SK-N-SH treated with all-trans-retinoic acid at 6 μM for 48 hours (cell line): ENCODE data around the gene RSKR.

Source experiments
- ATAC-seq: fragments of 200-7000 bp; cut with Tn5 transposase; 3 replicates; pipeline ENCODE4 v1.9.1; 2020; ENCODE audit warnings: mild to moderate bottlenecking, moderate library complexity
- ARNTL ChIP-seq: fragments of 450-650 bp; formaldehyde crosslinking; IDR thresholded peaks from 2 replicates; pipeline ENCODE4 v1.5.0; 2020; ENCODE audit warnings: low read depth, mild to moderate bottlenecking, moderate library complexity, borderline replicate concordance
- BACH2 ChIP-seq: fragments of 250-450 bp; sonication (Bioruptor Pico); IDR thresholded peaks from 2 replicates; pipeline ENCODE4 v1.9.0; 2021; ENCODE audit warnings: mild to moderate bottlenecking, borderline replicate concordance
- CSDC2 ChIP-seq: fragments of 250-450 bp; sonication (Bioruptor Pico); IDR thresholded peaks from 2 replicates; pipeline ENCODE4 v1.5.0; 2020; ENCODE audit warnings: mild to moderate bottlenecking, moderate library complexity
- ESRRG ChIP-seq: fragments of 250-450 bp; sonication (Bioruptor Pico); IDR thresholded peaks from 2 replicates; pipeline ENCODE4 v1.6.1; 2021; ENCODE audit warnings: mild to moderate bottlenecking
- GLIS3 ChIP-seq: fragments of 250-450 bp; sonication (Bioruptor Pico); IDR thresholded peaks from 2 replicates; pipeline ENCODE4 v1.5.0; 2020; ENCODE audit warnings: mild to moderate bottlenecking, moderate library complexity
- ISL1 ChIP-seq: fragments of 250-450 bp; sonication (Bioruptor Pico); IDR thresholded peaks from 2 replicates; pipeline ENCODE4 v2.1.2; 2022; ENCODE audit warnings: mild to moderate bottlenecking, moderate library complexity
- OSR1 ChIP-seq: fragments of 250-450 bp; sonication (Bioruptor Pico); IDR thresholded peaks from 2 replicates; pipeline ENCODE4 v1.8.0; 2022; ENCODE audit warnings: moderate library complexity, mild to moderate bottlenecking, inconsistent platforms
- PPARA ChIP-seq: fragments of 250-450 bp; sonication (Bioruptor Pico); IDR thresholded peaks from 2 replicates; pipeline ENCODE4 v1.5.0; 2020; ENCODE audit warnings: mild to moderate bottlenecking, borderline replicate concordance
- RARB ChIP-seq: fragments of 250-450 bp; sonication (Bioruptor Pico); IDR thresholded peaks from 2 replicates; pipeline ENCODE4 v1.8.0; 2021; ENCODE audit warnings: mild to moderate bottlenecking, moderate library complexity
- SNAI2 ChIP-seq: fragments of 250-450 bp; sonication (Bioruptor Pico); IDR thresholded peaks from 2 replicates; pipeline ENCODE4 v1.5.0; 2020; ENCODE audit warnings: mild to moderate bottlenecking, moderate library complexity
- TOX ChIP-seq: fragments of 250-450 bp; sonication (Bioruptor Pico); IDR thresholded peaks from 2 replicates; pipeline ENCODE4 v1.8.0; 2021; ENCODE audit warnings: mild to moderate bottlenecking, moderate library complexity, borderline replicate concordance
- ZC3H10 ChIP-seq: fragments of 250-450 bp; sonication (Bioruptor Pico); IDR thresholded peaks from 2 replicates; pipeline ENCODE4 v1.5.1; 2021; ENCODE audit warnings: mild to moderate bottlenecking, moderate library complexity
- ZFP3 ChIP-seq: fragments of 250-450 bp; sonication (Bioruptor Pico); IDR thresholded peaks from 2 replicates; pipeline ENCODE4 v1.5.0; 2020; ENCODE audit warnings: mild to moderate bottlenecking, moderate library complexity
- ZFP30 ChIP-seq: fragments of 450-650 bp; formaldehyde crosslinking; IDR thresholded peaks from 2 replicates; pipeline ENCODE4 v1.5.0; 2022; ENCODE audit warnings: mild to moderate bottlenecking, moderate library complexity
- ZNF565 ChIP-seq: fragments of 450-650 bp; formaldehyde crosslinking; conservative IDR thresholded peaks from 2 replicates; pipeline ENCODE4 v1.5.0; 2020; ENCODE audit warnings: low read depth, mild to moderate bottlenecking, moderate library complexity
- ZNF70 ChIP-seq: fragments of 450-650 bp; formaldehyde crosslinking; IDR thresholded peaks from 2 replicates; pipeline ENCODE4 v1.5.0; 2020; ENCODE audit warnings: mild to moderate bottlenecking, moderate library complexity
- ZNF8 ChIP-seq: fragments of 450-650 bp; formaldehyde crosslinking; IDR thresholded peaks from 2 replicates; pipeline ENCODE4 v1.5.0; 2020; ENCODE audit warnings: mild to moderate bottlenecking, moderate library complexity
- TF ChIP-seq, protein P1 (sequence below): fragments of 250-450 bp; sonication (Bioruptor Pico); IDR thresholded peaks from 2 replicates; pipeline ENCODE4 v1.5.0; 2020; ENCODE audit warnings: mild to moderate bottlenecking, moderate library complexity
- TF ChIP-seq, protein P2 (sequence below): fragments of 250-450 bp; sonication (Bioruptor Pico); IDR thresholded peaks from 2 replicates; pipeline ENCODE4 v1.5.1; 2020; ENCODE audit warnings: low read depth, mild to moderate bottlenecking, moderate library complexity
- TF ChIP-seq, protein P3 (sequence below): fragments of 250-450 bp; sonication (Bioruptor Pico); IDR thresholded peaks from 2 replicates; pipeline ENCODE4 v1.5.1; 2021; ENCODE audit warnings: mild to moderate bottlenecking, moderate library complexity

The RSKR gene

DNA sequence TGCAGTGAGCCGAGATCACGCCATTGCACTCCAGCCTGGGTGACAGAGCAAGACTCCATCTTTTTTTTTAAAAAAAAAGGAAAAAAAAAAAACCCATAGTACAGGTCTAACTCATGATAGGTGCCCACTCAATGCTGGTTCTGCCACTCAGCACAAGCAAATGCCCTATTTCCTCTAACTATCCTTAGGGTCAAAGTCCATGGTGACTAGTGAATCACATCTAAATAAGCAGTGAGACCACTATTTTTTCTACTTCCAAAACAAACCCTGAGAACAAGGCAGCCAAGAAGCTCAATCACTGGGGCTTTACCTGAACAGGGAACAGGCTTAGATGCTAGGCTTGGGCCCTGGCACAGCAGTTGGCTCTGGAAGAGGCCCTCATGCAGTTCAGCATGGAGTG is 27.6 kb upstream of the RSKR start (continued):
- TF ChIP-seq, protein P1, sequence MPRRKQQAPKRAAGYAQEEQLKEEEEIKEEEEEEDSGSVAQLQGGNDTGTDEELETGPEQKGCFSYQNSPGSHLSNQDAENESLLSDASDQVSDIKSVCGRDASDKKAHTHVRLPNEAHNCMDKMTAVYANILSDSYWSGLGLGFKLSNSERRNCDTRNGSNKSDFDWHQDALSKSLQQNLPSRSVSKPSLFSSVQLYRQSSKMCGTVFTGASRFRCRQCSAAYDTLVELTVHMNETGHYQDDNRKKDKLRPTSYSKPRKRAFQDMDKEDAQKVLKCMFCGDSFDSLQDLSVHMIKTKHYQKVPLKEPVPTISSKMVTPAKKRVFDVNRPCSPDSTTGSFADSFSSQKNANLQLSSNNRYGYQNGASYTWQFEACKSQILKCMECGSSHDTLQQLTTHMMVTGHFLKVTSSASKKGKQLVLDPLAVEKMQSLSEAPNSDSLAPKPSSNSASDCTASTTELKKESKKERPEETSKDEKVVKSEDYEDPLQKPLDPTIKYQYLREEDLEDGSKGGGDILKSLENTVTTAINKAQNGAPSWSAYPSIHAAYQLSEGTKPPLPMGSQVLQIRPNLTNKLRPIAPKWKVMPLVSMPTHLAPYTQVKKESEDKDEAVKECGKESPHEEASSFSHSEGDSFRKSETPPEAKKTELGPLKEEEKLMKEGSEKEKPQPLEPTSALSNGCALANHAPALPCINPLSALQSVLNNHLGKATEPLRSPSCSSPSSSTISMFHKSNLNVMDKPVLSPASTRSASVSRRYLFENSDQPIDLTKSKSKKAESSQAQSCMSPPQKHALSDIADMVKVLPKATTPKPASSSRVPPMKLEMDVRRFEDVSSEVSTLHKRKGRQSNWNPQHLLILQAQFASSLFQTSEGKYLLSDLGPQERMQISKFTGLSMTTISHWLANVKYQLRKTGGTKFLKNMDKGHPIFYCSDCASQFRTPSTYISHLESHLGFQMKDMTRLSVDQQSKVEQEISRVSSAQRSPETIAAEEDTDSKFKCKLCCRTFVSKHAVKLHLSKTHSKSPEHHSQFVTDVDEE (CRISPR knock-in tag): no peak
- no peak for TF ChIP-seq SNAI2 (CRISPR knock-in tag)

DNA sequence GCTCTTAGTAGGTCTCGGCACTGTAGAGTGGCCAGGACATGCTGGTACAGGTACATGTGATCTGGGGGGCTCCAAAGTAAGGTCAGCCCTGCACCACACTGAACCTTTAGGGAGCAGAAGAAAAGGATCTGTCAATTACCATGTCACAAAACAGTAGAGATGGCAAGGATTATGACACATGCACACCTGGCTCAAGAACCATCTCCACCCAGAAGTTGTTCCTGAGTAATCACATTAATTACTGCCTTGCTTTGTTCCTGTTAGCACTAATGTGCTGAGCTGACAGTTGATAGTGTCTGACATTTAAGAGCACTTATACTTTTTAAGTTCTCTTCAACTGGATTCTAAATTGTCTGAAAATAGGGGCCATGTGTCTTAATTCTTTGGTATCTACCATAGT is 21.5 kb upstream of the RSKR start:
- ATAC-seq: no peak
- TF ChIP-seq RARB (CRISPR knock-in tag) (no peak), SNAI2 (CRISPR knock-in tag) (no peak), ZFP3 (CRISPR knock-in tag) (no peak), ZFP30 (no peak), TOX (CRISPR knock-in tag) (no peak), ZNF8 (no peak), CSDC2 (CRISPR knock-in tag) (no peak), GLIS3 (CRISPR knock-in tag) (no peak), BACH2 (no peak), ARNTL (CRISPR knock-in tag) (no peak), ISL1 (CRISPR knock-in tag) (no peak), PPARA (CRISPR knock-in tag) (no peak), ZNF70 (CRISPR knock-in tag) (no peak), ZNF565 (CRISPR knock-in tag) (no peak), ESRRG (CRISPR knock-in tag) (no peak)
- TF ChIP-seq, protein P2, sequence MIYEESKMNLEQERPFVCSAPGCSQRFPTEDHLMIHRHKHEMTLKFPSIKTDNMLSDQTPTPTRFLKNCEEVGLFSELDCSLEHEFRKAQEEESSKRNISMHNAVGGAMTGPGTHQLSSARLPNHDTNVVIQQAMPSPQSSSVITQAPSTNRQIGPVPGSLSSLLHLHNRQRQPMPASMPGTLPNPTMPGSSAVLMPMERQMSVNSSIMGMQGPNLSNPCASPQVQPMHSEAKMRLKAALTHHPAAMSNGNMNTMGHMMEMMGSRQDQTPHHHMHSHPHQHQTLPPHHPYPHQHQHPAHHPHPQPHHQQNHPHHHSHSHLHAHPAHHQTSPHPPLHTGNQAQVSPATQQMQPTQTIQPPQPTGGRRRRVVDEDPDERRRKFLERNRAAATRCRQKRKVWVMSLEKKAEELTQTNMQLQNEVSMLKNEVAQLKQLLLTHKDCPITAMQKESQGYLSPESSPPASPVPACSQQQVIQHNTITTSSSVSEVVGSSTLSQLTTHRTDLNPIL (CRISPR knock-in tag): no peak
- TF ChIP-seq, protein P1 (CRISPR knock-in tag): no peak
- TF ChIP-seq, protein P3, sequence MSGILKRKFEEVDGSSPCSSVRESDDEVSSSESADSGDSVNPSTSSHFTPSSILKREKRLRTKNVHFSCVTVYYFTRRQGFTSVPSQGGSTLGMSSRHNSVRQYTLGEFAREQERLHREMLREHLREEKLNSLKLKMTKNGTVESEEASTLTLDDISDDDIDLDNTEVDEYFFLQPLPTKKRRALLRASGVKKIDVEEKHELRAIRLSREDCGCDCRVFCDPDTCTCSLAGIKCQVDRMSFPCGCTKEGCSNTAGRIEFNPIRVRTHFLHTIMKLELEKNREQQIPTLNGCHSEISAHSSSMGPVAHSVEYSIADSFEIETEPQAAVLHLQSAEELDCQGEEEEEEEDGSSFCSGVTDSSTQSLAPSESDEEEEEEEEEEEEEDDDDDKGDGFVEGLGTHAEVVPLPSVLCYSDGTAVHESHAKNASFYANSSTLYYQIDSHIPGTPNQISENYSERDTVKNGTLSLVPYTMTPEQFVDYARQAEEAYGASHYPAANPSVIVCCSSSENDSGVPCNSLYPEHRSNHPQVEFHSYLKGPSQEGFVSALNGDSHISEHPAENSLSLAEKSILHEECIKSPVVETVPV (CRISPR knock-in tag): no peak

DNA sequence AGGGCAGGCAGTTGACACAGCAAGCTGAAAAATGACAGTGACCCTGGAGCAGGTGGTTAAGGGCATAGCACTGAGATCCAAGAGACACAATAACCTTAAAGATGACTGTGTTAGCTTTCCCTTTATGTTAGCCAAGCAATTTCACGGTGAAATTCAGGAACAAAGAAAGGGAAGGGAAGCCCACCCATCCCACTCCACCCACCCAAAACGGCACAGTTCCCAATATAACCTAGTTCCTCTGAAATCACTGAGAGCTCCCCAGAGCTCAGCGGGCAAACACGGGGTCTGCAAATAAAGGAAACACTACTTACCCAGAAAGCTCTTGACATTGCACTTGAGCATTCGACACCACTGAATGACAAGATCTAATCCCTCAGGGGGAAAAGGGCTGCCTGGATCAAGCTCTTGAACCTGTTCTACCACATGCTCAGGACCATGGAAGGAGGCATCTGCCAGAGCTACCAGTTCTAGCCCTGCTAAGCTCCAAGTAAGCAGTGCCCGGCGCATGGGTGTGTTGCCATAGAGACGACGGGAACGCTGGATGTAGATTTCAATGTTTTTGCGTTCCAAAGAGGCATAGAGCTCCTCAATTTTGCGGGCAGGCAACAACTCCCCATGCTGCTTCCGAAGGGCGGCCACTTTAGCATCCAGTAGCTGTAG is 20.4 kb upstream of the RSKR start:
- no peak for ATAC-seq
- TF ChIP-seq ZC3H10 (CRISPR knock-in tag) (no peak), SNAI2 (CRISPR knock-in tag) (no peak), TOX (CRISPR knock-in tag) (no peak), ZNF8 (no peak), ZFP30 (no peak), ZFP3 (CRISPR knock-in tag) (no peak), ISL1 (CRISPR knock-in tag) (no peak), OSR1 (no peak), ZNF565 (CRISPR knock-in tag) (no peak), ZNF70 (CRISPR knock-in tag) (no peak), PPARA (CRISPR knock-in tag) (no peak), ARNTL (CRISPR knock-in tag) (no peak)
- TF ChIP-seq, protein P3 (CRISPR knock-in tag): no peak
